GM12878 (cell line): ENCODE measurements around the gene CTRB1. TPM values are rescaled to one million over a fixed set of nuclear protein-coding genes. Genes with fewer than 3 reads are reported as not detected.

Experiments used
- ATAC-seq: fragments of 200-7000 bp; cut with Tn5 transposase; 3 replicates; pipeline ENCODE4 v1.9.1; 2020; ENCODE audit warnings: mild to moderate bottlenecking, moderate library complexity
- BruUV-seq: library from RNA; stranded (reverse); fragments of 400-500 nt; replicated peaks from 2 replicates; lab custom pipeline; 2021; lab: Mats Ljungman, UMichigan
- CTCF ChIA-PET: fragments of 300-600 bp; sonication (Branson Sonifier 250); formaldehyde crosslinking; extraction: SDS; loops from one replicate; lab custom pipeline; 2021; ENCODE audit warnings: inconsistent platforms; lab: Yijun Ruan, JAX
- POLR2A ChIA-PET: fragments of 350-600 bp; formaldehyde crosslinking; extraction: SDS; loops from one replicate; lab custom pipeline; 2021; ENCODE audit warnings: inconsistent platforms; lab: Charles Lee
- RAD21 ChIA-PET: fragments of 300-600 bp; sonication (Branson Sonifier 250); formaldehyde crosslinking; loops from one replicate; lab custom pipeline; 2023; ENCODE audit warnings: antibody characterized with exemption; ENCODE audit not compliant: unreplicated experiment; lab: Charles Lee
- SMC1A ChIA-PET: fragments of 300-600 bp; sonication (Branson Sonifier 250); formaldehyde crosslinking; loops from one replicate; lab custom pipeline; 2023; ENCODE audit not compliant: unreplicated experiment, uncharacterized antibody; lab: Charles Lee
- DNase-seq: peaks from one replicate; pipeline ENCODE4 v3.0.0-alpha.2; 2011; ENCODE audit warnings: low read depth, low spot score
- FAIRE-seq: peaks from 3 replicates; lab custom pipeline; 2011; peaks lifted over from hg19 to GRCh38; lab: Jason Lieb, UNC
- H2AFZ ChIP-seq: 2 replicates; pipeline ENCODE4 v1.6.0; 2011; ENCODE audit warnings: low read depth, low read length, control low read depth; ENCODE audit not compliant: control insufficient read depth
- H3K27ac ChIP-seq: 2 replicates; pipeline ENCODE4 v1.5.1; 2011; ENCODE audit warnings: control low read depth; ENCODE audit not compliant: control insufficient read depth, insufficient read depth
- H3K27me3 ChIP-seq, 2 experiments: replicated peaks in 1 of 2; 2 replicates each; pipeline versions ENCODE4 v1.6.0 to v1.6.1; 2011; ENCODE audit warnings: low read length in 1 of 2; ENCODE audit not compliant: control insufficient read depth in 2 of 2, insufficient read depth in 2 of 2
- H3K36me3 ChIP-seq, 2 experiments: 2 replicates each; pipeline ENCODE4 v1.5.1; 2011; ENCODE audit warnings: low read length in 1 of 2; ENCODE audit not compliant: control insufficient read depth in 2 of 2, insufficient read depth in 2 of 2
- H3K4me1 ChIP-seq: 2 replicates; pipeline ENCODE4 v1.6.1; 2011; ENCODE audit warnings: mild to moderate bottlenecking, low read length, moderate library complexity, mixed read lengths; ENCODE audit not compliant: control insufficient read depth, insufficient read depth
- H3K4me2 ChIP-seq: 2 replicates; pipeline ENCODE4 v1.6.0; 2011; ENCODE audit warnings: control low read depth; ENCODE audit not compliant: control insufficient read depth, insufficient read depth
- H3K4me3 ChIP-seq: fragments of 200-600 bp; sonication (generic); 2 replicates; pipeline ENCODE4 v1.5.1; 2016
- H3K79me2 ChIP-seq: 2 replicates; pipeline ENCODE4 v1.6.0; 2011; ENCODE audit warnings: low read length; ENCODE audit not compliant: control insufficient read depth, insufficient read depth
- H3K9ac ChIP-seq: 2 replicates; pipeline ENCODE4 v1.8.0; 2011; ENCODE audit warnings: low read length, control low read depth, mixed read lengths; ENCODE audit not compliant: control insufficient read depth, insufficient read depth
- H3K9me3 ChIP-seq: replicated peaks from 3 replicates; pipeline ENCODE4 v1.5.1; 2011; ENCODE audit warnings: mild to moderate bottlenecking, low read length; ENCODE audit not compliant: control insufficient read depth, insufficient read depth
- H4K20me1 ChIP-seq: 2 replicates; pipeline ENCODE4 v1.6.0; 2011; ENCODE audit not compliant: control insufficient read depth, insufficient read depth
- IRF5 ChIP-seq: fragments of 450-650 bp; IDR thresholded peaks from 2 replicates; pipeline ENCODE4 v1.6.1; 2017; ENCODE audit warnings: borderline replicate concordance
- MEF2B ChIP-seq: fragments of 450-650 bp; IDR thresholded peaks from 2 replicates; pipeline ENCODE4 v1.6.1; 2018; ENCODE audit warnings: mild to moderate bottlenecking, moderate library complexity; ENCODE audit not compliant: partially characterized antibody, poor library complexity, severe bottlenecking
- NR2C2 ChIP-seq: IDR thresholded peaks from 2 replicates; pipeline ENCODE4 v1.6.1; 2011; ENCODE audit warnings: borderline replicate concordance, low read depth; ENCODE audit not compliant: control insufficient read depth, insufficient read length
- NR2F1 ChIP-seq: fragments of 450-650 bp; conservative IDR thresholded peaks from 2 replicates; pipeline ENCODE4 v1.6.1; 2017; ENCODE audit warnings: mild to moderate bottlenecking
- WGBS: methylation state at CpG from one replicate; pipeline ENCODE4 v1.1.6; 2016; ENCODE audit warnings: low lambda C conversion rate; ENCODE audit not compliant: insufficient replicate concordance, insufficient coverage; ENCODE audit errors: missing lambda C conversion rate; 5-methylcytosine and 5-hydroxymethylcytosine counted together
- in situ Hi-C: fragments of 300-500 bp; cut with MboI; formaldehyde crosslinking; loops from 9 replicates; pipeline ENCODE4 v1.14.3; 2018; ENCODE audit warnings: mixed read lengths
- intact Hi-C: fragments of 100-400 bp; cut with micrococcal nuclease; formaldehyde crosslinking; loops from one replicate; pipeline ENCODE4 v1.14.2; 2022; ENCODE audit not compliant: unreplicated experiment
- polyA plus RNA-seq, 11 experiments: library from polyadenylated mRNA; depleted of rRNA in 4 of 11; unstranded in 6 of 11; stranded (reverse) in 5 of 11; fragments of >200 nt; fragmentation: Nextera tagmentation in 4 of 11; fragmentation: Illumina TruSeq in 1 of 11; extraction: Ambion mirVana in 4 of 11; extraction: Trizol in 1 of 11; gene quantifications; 1 replicate in 1 of 11; 2 replicates in 10 of 11; pipeline versions ENCODE4 v1.2.1 to v1.2.3, GENCODE V29; 2011 to 2016; ENCODE audit warnings: inconsistent platforms in 2 of 11, missing spikeins in 2 of 11, low read depth in 1 of 11
- total RNA-seq, 4 experiments: library from RNA; depleted of rRNA in 3 of 4; stranded (reverse); fragments of >200 nt in 3 of 4; fragmentation: Illumina TruSeq in 1 of 4; extraction: Trizol in 1 of 4; gene quantifications; 2 replicates each; pipeline versions ENCODE4 v1.2.1 to v1.2.3, GENCODE V29; 2013 to 2021
- TF ChIP-seq, protein P1 (sequence below): fragments of 450-650 bp; conservative IDR thresholded peaks from 2 replicates; pipeline ENCODE4 v1.6.1; 2017; ENCODE audit warnings: mild to moderate bottlenecking, moderate library complexity

The CTRB1 gene
- total and polyA plus RNA-seq, 10 of the 15 experiments (the other 5 are each of a cell fraction or from before 2014, with no cell fraction given), result 0.28 to 4.4 TPM; not detected in 8

GRCh38 chr16:75244844-75245758 lies 26.3 kb downstream of the CTRB1 start (continued):
- TF ChIP-seq, protein P1, sequence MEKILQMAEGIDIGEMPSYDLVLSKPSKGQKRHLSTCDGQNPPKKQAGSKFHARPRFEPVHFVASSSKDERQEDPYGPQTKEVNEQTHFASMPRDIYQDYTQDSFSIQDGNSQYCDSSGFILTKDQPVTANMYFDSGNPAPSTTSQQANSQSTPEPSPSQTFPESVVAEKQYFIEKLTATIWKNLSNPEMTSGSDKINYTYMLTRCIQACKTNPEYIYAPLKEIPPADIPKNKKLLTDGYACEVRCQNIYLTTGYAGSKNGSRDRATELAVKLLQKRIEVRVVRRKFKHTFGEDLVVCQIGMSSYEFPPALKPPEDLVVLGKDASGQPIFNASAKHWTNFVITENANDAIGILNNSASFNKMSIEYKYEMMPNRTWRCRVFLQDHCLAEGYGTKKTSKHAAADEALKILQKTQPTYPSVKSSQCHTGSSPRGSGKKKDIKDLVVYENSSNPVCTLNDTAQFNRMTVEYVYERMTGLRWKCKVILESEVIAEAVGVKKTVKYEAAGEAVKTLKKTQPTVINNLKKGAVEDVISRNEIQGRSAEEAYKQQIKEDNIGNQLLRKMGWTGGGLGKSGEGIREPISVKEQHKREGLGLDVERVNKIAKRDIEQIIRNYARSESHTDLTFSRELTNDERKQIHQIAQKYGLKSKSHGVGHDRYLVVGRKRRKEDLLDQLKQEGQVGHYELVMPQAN, result no peak
- TF ChIP-seq NR2C2 (no peak), MEF2B (peak; percentile 36), NR2F1 (peak; percentile 91)
- TF ChIP-seq, all 136 proteins: peak for 16

DNA sequence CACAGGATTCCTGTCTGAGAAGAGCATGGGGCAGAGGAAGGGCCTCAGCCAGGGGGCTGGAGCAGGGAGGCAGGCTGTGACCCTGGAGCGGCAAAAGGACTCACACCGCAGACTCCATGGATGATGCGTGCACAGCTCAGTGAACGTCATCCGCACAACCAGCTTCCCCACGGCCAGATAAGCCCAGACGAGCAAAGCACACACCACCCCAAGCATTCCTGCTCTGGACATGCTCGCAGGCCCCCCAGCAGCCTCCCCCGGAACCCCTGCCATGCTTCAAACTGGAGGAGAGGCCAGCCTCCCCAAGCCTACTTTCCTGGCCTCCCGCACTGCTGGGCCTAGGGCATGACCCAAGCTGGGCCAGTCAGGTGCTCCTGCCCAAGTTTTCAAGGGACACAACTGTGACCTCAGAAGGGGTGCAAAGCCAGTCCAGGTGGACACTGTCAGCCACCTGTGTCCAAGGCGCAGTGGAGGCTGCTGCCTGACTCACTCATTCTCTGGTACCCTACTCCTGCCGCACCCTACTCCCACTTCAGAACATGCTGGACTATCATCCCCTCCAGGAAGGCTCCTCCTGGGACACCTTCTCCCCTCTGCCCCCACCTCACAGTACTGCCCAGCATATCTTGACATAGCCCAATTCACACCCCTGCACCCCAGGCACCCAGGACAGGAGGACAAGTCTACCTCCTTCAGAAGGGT lies 27.9 kb downstream of the CTRB1 start:
- Histone ChIP-seq H2AFZ (no peak overlapping the region), H3K4me3 (no peak overlapping the region), H3K4me2 (no peak overlapping the region), H3K27me3 (0 out of 4 replicates have a peak, but pooled peaks cover 0 to 4% of the 10 kb centered on the region in 2 experiments), H3K9me3 (no peaks in the 10 kb centered on the region), H3K79me2 (no peaks in the 10 kb centered on the region; the same call in 1 of the 2 replicates), H3K27ac (no peak overlapping the region), H4K20me1 (peaks cover 10% of the 10 kb centered on the region), H3K36me3 (no peaks in the 10 kb centered on the region), H3K9ac (no peak overlapping the region), H3K4me1 (peaks cover 24% of the 10 kb centered on the region)
- ATAC-seq, result no peak
- TF ChIP-seq IRF5, result no peak
- no TSS peak for BruUV-seq
- ChIA-PET CTCF (interaction anchor here (0.6 to 1.6 kb wide), 2 partner anchors 13 to 32 kb away, joined by 3 to 6 read pairs; no protein-coding TSS in a partner anchor), RAD21 (interaction anchor here (1.1 to 2.5 kb wide), 3 partner anchors 10 to 132 kb away, joined by 3 to 13 read pairs (median 3); no protein-coding TSS in a partner anchor), POLR2A (interaction anchor here (1.5 kb wide), 1 partner anchor 133 kb away, joined by 13 read pairs; no protein-coding TSS in a partner anchor), SMC1A (interaction anchor here (1.4 to 2.4 kb wide), 2 partner anchors 111 to 139 kb away, joined by 4 to 9 read pairs; no protein-coding TSS in a partner anchor)
- 82% methylated on average over 12 of the region's 12 CpGs for WGBS
- intact Hi-C loops (no loop called here), in situ Hi-C loops (no loop called here)
- no peak for DNase-seq
- no peak for FAIRE-seq
